GM18526 (cell line): Measurements from ENCODE around the gene C16orf95.

Experiments
- POLR2A ChIP-seq: IDR thresholded peaks from 3 replicates; pipeline ENCODE4 v1.6.1; 2011; ENCODE audit not compliant: insufficient read length; ENCODE audit errors: extremely low read depth

The C16orf95 gene

GRCh38 chr16:87265261-87265660, 51.9 kb downstream of the C16orf95 start:
- TF ChIP-seq POLR2A, result no peak

- TF ChIP-seq POLR2A, result no peak
Measured at GRCh38 chr16:87264634-87265033, 52.6 kb downstream of the C16orf95 start.

GRCh38 chr16:87263418-87264052, 53.7 kb downstream of the C16orf95 start:
- no peak for TF ChIP-seq POLR2A

- TF ChIP-seq POLR2A, result no peak
Measured at GRCh38 chr16:87259431-87259830, 57.8 kb downstream of the C16orf95 start.

- TF ChIP-seq POLR2A, result no peak
Measured at GRCh38 chr16:87255866-87256265, 61.3 kb downstream of the C16orf95 start.

- TF ChIP-seq POLR2A, result no peak
Measured at GRCh38 chr16:87254734-87255133, 62.5 kb downstream of the C16orf95 start.

GRCh38 chr16:87254296-87254695, 62.9 kb downstream of the C16orf95 start:
- TF ChIP-seq POLR2A, result no peak

DNA sequence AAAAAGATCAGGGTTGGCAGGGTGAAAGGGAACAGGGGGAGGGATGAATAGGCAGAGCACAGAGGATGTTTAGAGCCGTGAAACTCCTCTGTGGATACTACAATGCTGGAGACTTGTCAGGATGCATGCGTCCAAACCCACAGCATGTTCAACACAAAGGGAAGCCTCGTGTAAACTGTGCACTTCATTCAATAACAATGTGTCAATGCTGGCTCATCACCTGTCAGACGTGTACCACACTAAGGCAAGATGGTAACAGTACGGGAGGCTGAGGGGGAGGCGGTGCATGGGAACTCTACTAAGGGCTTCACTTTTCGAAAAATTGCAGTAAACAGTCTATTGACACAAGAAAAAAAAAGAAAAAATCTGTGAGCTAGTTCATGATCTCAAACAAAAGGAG, 63.7 kb downstream of the C16orf95 start:
- TF ChIP-seq POLR2A, result no peak
